NOMO-1 treated with dmso at 0.1 percent for 144 hours (cell line): ENCODE results near the gene KCNK7.

Experiments
- DNase-seq: peaks from one replicate; lab custom pipeline; 2025; ENCODE audit not compliant: unreplicated experiment; lab: John Stamatoyannopoulos, UW

The KCNK7 gene

GRCh38 chr11:65558930-65559509 is 36.6 kb downstream of the KCNK7 start:
- DNase-seq: no peak

- DNase-seq: peak; percentile 15
Measured at GRCh38 chr11:65558002-65558929, 37.3 kb downstream of the KCNK7 start, which contains the start of gene LTBP3. Gene LTBP3, minus strand, starts transcription at chr11:65558359. Its CDS starts 400 bp downstream, at chr11:65557959.

GRCh38 chr11:65557280-65558001 is 38.2 kb downstream of the KCNK7 start:
- no peak for DNase-seq

- DNase-seq: no peak
Measured at GRCh38 chr11:65556470-65557279, 38.9 kb downstream of the KCNK7 start.

GRCh38 chr11:65555693-65556231 is 39.8 kb downstream of the KCNK7 start:
- no peak for DNase-seq

- DNase-seq: no peak
Measured at GRCh38 chr11:65554842-65555430, 40.7 kb downstream of the KCNK7 start.

GRCh38 chr11:65554057-65554818 is 41.4 kb downstream of the KCNK7 start:
- DNase-seq: no peak

GRCh38 chr11:65553301-65554001 is 42.1 kb downstream of the KCNK7 start:
- no peak for DNase-seq

GRCh38 chr11:65552388-65552951 is 43.1 kb downstream of the KCNK7 start:
- no peak for DNase-seq

- DNase-seq: peak; percentile 30
Measured at GRCh38 chr11:65551572-65552387, 43.8 kb downstream of the KCNK7 start.

- no peak for DNase-seq
Measured at GRCh38 chr11:65549096-65549495, 46.5 kb downstream of the KCNK7 start.

- no peak for DNase-seq
Measured at GRCh38 chr11:65548395-65548794, 47.2 kb downstream of the KCNK7 start.

- no peak for DNase-seq
Measured at GRCh38 chr11:65547446-65548125, 48.0 kb downstream of the KCNK7 start.

GRCh38 chr11:65546217-65546958 is 49.2 kb downstream of the KCNK7 start:
- peak; percentile 32 for DNase-seq

- DNase-seq: no peak
Measured at GRCh38 chr11:65545853-65546216, 49.8 kb downstream of the KCNK7 start.
